ENCODE measurements around the gene FAM83B. TPM values are rescaled to one million over a fixed set of nuclear protein-coding genes. Genes with fewer than 3 reads are reported as not detected.

FAM83B gene
- total and polyA plus RNA-seq, 2 donors (not counting 3 experiments of a cell fraction or from before 2014, with no cell fraction given), result not detected

- TF ChIP-seq MYC (IDR thresholded peaks at IDR 0.05; ENCODE audit: low read depth, low read length) (no peak), GATA2 (IDR thresholded peaks at IDR 0.05; ENCODE audit: insufficient read depth, insufficient read length, low read depth, low read length) (no peak), EZH2 (IDR thresholded peaks at IDR 0.05; ENCODE audit: borderline replicate concordance, low read depth, low read length, severe bottlenecking) (no peak), POLR2A (IDR thresholded peaks at IDR 0.05; ENCODE audit: low read depth, low read length) (no peak), FOS (IDR thresholded peaks at IDR 0.05; ENCODE audit: borderline replicate concordance, insufficient read depth, low read length) (no peak), POLR2AphosphoS5 (IDR thresholded peaks at IDR 0.05; ENCODE audit: insufficient read depth, low read depth, low read length) (no peak), JUN (IDR thresholded peaks at IDR 0.05; ENCODE audit: borderline replicate concordance, insufficient read depth, insufficient read length, low read depth) (no peak), MAX (IDR thresholded peaks at IDR 0.05; ENCODE audit: insufficient read depth, insufficient read length) (no peak)
- TF ChIP-seq, protein P1, sequence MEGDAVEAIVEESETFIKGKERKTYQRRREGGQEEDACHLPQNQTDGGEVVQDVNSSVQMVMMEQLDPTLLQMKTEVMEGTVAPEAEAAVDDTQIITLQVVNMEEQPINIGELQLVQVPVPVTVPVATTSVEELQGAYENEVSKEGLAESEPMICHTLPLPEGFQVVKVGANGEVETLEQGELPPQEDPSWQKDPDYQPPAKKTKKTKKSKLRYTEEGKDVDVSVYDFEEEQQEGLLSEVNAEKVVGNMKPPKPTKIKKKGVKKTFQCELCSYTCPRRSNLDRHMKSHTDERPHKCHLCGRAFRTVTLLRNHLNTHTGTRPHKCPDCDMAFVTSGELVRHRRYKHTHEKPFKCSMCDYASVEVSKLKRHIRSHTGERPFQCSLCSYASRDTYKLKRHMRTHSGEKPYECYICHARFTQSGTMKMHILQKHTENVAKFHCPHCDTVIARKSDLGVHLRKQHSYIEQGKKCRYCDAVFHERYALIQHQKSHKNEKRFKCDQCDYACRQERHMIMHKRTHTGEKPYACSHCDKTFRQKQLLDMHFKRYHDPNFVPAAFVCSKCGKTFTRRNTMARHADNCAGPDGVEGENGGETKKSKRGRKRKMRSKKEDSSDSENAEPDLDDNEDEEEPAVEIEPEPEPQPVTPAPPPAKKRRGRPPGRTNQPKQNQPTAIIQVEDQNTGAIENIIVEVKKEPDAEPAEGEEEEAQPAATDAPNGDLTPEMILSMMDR (IDR thresholded peaks at IDR 0.05; ENCODE audit: extremely low read depth in 1 of 2, insufficient read depth in 1 of 2, low read depth in 1 of 2, low read length in 2 of 2), result no peak
- intact Hi-C loops (cut with micrococcal nuclease), result no loop called here
Observed at GRCh38 chr6:54856129-54856528, 9.6 kb downstream of the FAM83B start.

More at GRCh38 chr6:54856129-54856528, 9.6 kb downstream of the FAM83B start:
- H3K4me1 ChIP-seq (ENCODE audit: control insufficient read depth, extremely low read depth, insufficient read depth, low read length), result no peaks in the 10 kb centered on the region
- no peak overlapping the region for H3K27ac ChIP-seq (ENCODE audit: insufficient read depth, low read depth, low read length)
- CTCF ChIA-PET, result no interaction called here
- no peak overlapping the region for H3K4me3 ChIP-seq (replicated peaks in 1 of 3; ENCODE audit: insufficient read depth in 1 of 3, low read depth in 1 of 3, low read length in 3 of 3)
- POLR2A ChIA-PET, result no interaction called here
- no peaks in the 10 kb centered on the region for H4K20me1 ChIP-seq (replicated peaks; ENCODE audit: control insufficient read depth, extremely low read depth, insufficient read depth, low read length)
- H3K4me2 ChIP-seq (ENCODE audit: insufficient read depth, low read length), result no peak overlapping the region
- no peak overlapping the region for H2AFZ ChIP-seq (ENCODE audit: low read depth, low read length)
- H3K36me3 ChIP-seq (ENCODE audit: control insufficient read depth in 2 of 2, extremely low read depth in 1 of 2, insufficient read depth in 2 of 2, low read length in 2 of 2), result no peaks in the 10 kb centered on the region
- H3K9ac ChIP-seq (replicated peaks; ENCODE audit: extremely low read depth, insufficient read depth, low read length), result no peak overlapping the region
- dilution Hi-C loops (cut with MboI; ENCODE audit: extremely low pct_ligation_motif_present, low sequenced_read_pairs), result no loop called here
- DNase-seq (ENCODE audit: low read depth, low spot score) (no peak), FAIRE-seq (no peak)
- no peaks in the 10 kb centered on the region for H3K9me1 ChIP-seq (replicated peaks; ENCODE audit: control insufficient read depth, extremely low read depth, insufficient read depth, low read length)
- no peaks in the 10 kb centered on the region for H3K79me2 ChIP-seq (ENCODE audit: control insufficient read depth, insufficient read depth, low read length)
- peaks cover 0 to 2% of the 10 kb centered on the region in 2 experiments for H3K27me3 ChIP-seq (ENCODE audit: control insufficient read depth in 2 of 2, insufficient read depth in 2 of 2, low read length in 2 of 2)
- no TSS peak for BruUV-seq (replicated peaks)
- H3K9me3 ChIP-seq (replicated peaks; ENCODE audit: control insufficient read depth, insufficient read depth, low read length), result no peaks in the 10 kb centered on the region

All from endothelial cell of umbilical vein (primary cell).